B cell (primary cell): ENCODE results near the gene EBLN1. TPM values are rescaled to one million over a fixed set of nuclear protein-coding genes. Genes with fewer than 3 reads are reported as not detected.

Source experiments
- ATAC-seq: fragments of 200-7000 bp; cut with Tn5 transposase; one replicate; pipeline ENCODE4 v1.10.0; 2021; ENCODE audit warnings: low read depth, mild to moderate bottlenecking, moderate number of reproducible peaks, moderate library complexity
- CTCF ChIA-PET: fragments of 350-600 bp; sonication (Branson Sonifier 250); formaldehyde crosslinking; loops from one replicate; lab custom pipeline; 2021; ENCODE audit warnings: antibody characterized with exemption, inconsistent platforms; lab: Charles Lee
- POLR2A ChIA-PET: fragments of 350-600 bp; sonication (Branson Sonifier 250); formaldehyde crosslinking; loops from one replicate; lab custom pipeline; 2021; ENCODE audit warnings: antibody characterized with exemption; lab: Charles Lee
- DNase-seq: peaks from one replicate; pipeline ENCODE4 v3.0.0; 2013
- H2AFZ ChIP-seq: 2 replicates; pipeline ENCODE4 v1.6.1; 2012; ENCODE audit warnings: mild to moderate bottlenecking, low read depth, low read length; ENCODE audit not compliant: insufficient read depth, poor library complexity, severe bottlenecking
- H3K27ac ChIP-seq, 2 donors: 1 replicate in 1 of 2; 2 replicates in 1 of 2; pipeline ENCODE4 v1.5.1; 2012 to 2013; ENCODE audit warnings: low read length in 2 of 2, mild to moderate bottlenecking in 2 of 2, moderate library complexity in 1 of 2
- H3K27me3 ChIP-seq, 4 experiments: fragments of 200-600 bp in 1 of 4; sonication (generic) in 1 of 4; replicated peaks in 1 of 4; 1 replicate in 2 of 4; 2 replicates in 2 of 4; pipeline versions ENCODE4 v1.6.1 to v1.7.0; 2013 to 2016; ENCODE audit warnings: low read length in 3 of 4, mild to moderate bottlenecking in 2 of 4, mixed read lengths in 1 of 4, moderate library complexity in 1 of 4; ENCODE audit not compliant: insufficient read depth in 4 of 4, control insufficient read depth in 3 of 4; ENCODE audit errors: control extremely low read depth in 1 of 4
- H3K36me3 ChIP-seq, 2 experiments: replicated peaks in 1 of 2; 1 replicate in 1 of 2; 2 replicates in 1 of 2; pipeline versions ENCODE4 v1.6.1 to v1.7.1; 2013; ENCODE audit warnings: low read length in 1 of 2; ENCODE audit not compliant: insufficient read depth in 2 of 2, control insufficient read depth in 1 of 2; ENCODE audit errors: control extremely low read depth in 1 of 2, extremely low read depth in 1 of 2
- H3K4me1 ChIP-seq, 2 donors: fragments of 200-600 bp in 1 of 2; sonication (generic) in 1 of 2; 1 replicate in 1 of 2; 2 replicates in 1 of 2; pipeline versions ENCODE4 v1.5.1 to v1.6.1; 2013 to 2017; ENCODE audit warnings: low read length in 2 of 2; ENCODE audit not compliant: control insufficient read depth in 2 of 2, insufficient read depth in 2 of 2
- H3K4me2 ChIP-seq: replicated peaks from 2 replicates; pipeline ENCODE3; 2012; ENCODE audit warnings: mild to moderate bottlenecking, low read depth, low read length; ENCODE audit not compliant: poor library complexity, severe bottlenecking
- H3K4me3 ChIP-seq, 5 experiments: fragments of 200-600 bp in 1 of 5; sonication (generic) in 1 of 5; 1 replicate in 3 of 5; 2 replicates in 2 of 5; pipeline versions ENCODE4 v1.5.1 to v1.7.0; 2011 to 2016; ENCODE audit warnings: low read length in 4 of 5, mild to moderate bottlenecking in 4 of 5, low read depth in 2 of 5, control low read depth in 1 of 5, moderate library complexity in 1 of 5; ENCODE audit not compliant: insufficient read depth in 1 of 5; ENCODE audit errors: control extremely low read depth in 1 of 5, extremely low read depth in 1 of 5
- H3K79me2 ChIP-seq: fragments of 200-600 bp; sonication (generic); one replicate; pipeline ENCODE4 v1.6.0; 2016; ENCODE audit warnings: low read length; ENCODE audit not compliant: control insufficient read depth, insufficient read depth
- H3K9ac ChIP-seq: fragments of 200-600 bp; sonication (generic); 2 replicates; pipeline ENCODE4 v1.6.1; 2017; ENCODE audit warnings: mild to moderate bottlenecking, low read length, moderate library complexity
- H3K9me3 ChIP-seq, 3 donors: one replicate each; pipeline versions ENCODE4 v1.6.1 to v1.7.1; 2013; ENCODE audit warnings: low read length in 2 of 3; ENCODE audit not compliant: control insufficient read depth in 2 of 3, insufficient read depth in 1 of 3; ENCODE audit errors: control extremely low read depth in 1 of 3
- H4K20me1 ChIP-seq: 2 replicates; pipeline ENCODE4 v1.6.0; 2012; ENCODE audit warnings: mild to moderate bottlenecking, low read length; ENCODE audit not compliant: insufficient read depth, control insufficient read depth, poor library complexity, severe bottlenecking
- H3K27ac Mint-ChIP-seq: one replicate; pipeline ENCODE4 v1.8.0; 2021; ENCODE audit warnings: mixed read lengths
- H3K27me3 Mint-ChIP-seq: one replicate; pipeline ENCODE4 v1.8.0; 2021; ENCODE audit warnings: mixed read lengths
- H3K4me1 Mint-ChIP-seq: one replicate; pipeline ENCODE4 v1.8.0; 2021; ENCODE audit warnings: mixed read lengths
- H3K4me3 Mint-ChIP-seq: one replicate; pipeline ENCODE4 v1.8.0; 2021; ENCODE audit warnings: mixed read lengths
- H3K9me3 Mint-ChIP-seq: one replicate; pipeline ENCODE4 v1.8.0; 2022; ENCODE audit warnings: mixed read lengths; ENCODE audit not compliant: insufficient read depth
- EZH2 ChIP-seq: IDR thresholded peaks from 2 replicates; pipeline ENCODE4 v1.6.1; 2012; ENCODE audit warnings: borderline replicate concordance, low read depth, mild to moderate bottlenecking, moderate library complexity, low read length; ENCODE audit not compliant: insufficient read depth, poor library complexity, severe bottlenecking
- WGBS: methylation state at CpG from one replicate; pipeline ENCODE4 v1.1.5; 2013; ENCODE audit warnings: missing lambda C conversion rate; ENCODE audit not compliant: insufficient coverage; 5-methylcytosine and 5-hydroxymethylcytosine counted together
- intact Hi-C: fragments of 100-400 bp; cut with micrococcal nuclease; formaldehyde crosslinking; loops from one replicate; pipeline ENCODE4 v1.10.0; 2022
- polyA plus RNA-seq: library from polyadenylated mRNA; depleted of rRNA; stranded (reverse); fragments of >200 nt; gene quantifications from 2 replicates; pipeline ENCODE4 v1.2.3, GENCODE V29; 2012
- total RNA-seq, 2 donors: library from RNA; stranded (reverse); fragments of 120-200 nt in 1 of 2; gene quantifications; 1 replicate in 1 of 2; 2 replicates in 1 of 2; pipeline versions ENCODE4 v1.2.3 to v1.2.4, GENCODE V29; 2013 to 2022
- TF ChIP-seq, protein P1 (sequence below): fragments of 200-600 bp; IDR thresholded peaks from one replicate; pipeline ENCODE4 v1.8.0; 2022; ENCODE audit warnings: antibody characterized with exemption, mild to moderate bottlenecking

The EBLN1 gene
- total and polyA plus RNA-seq, 2 donors (not counting 1 experiment from before 2014, with no cell fraction given) = not detected

DNA sequence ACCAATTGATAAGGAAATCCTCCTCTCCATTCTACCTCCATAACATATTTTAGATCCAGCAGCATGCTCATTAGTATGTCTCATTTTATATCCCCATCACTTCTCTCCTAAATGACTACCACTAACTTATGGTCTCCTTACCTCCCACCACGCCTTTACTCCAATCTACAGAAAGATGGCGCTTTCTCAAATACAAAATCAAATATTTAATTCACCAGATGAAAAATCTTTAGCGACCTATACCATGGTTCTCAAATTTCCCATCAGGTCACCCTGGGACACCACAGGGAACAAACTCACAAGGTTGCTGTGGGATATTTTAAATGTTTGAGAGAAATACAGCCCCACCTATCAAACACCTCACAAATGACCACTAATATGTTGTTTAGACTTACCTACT, 27.0 kb upstream of the EBLN1 start:
- Mint-ChIP-seq H3K9me3 (no peaks in the 10 kb centered on the region), H3K27me3 (peaks cover 3% of the 10 kb centered on the region), H3K27ac (no peak overlapping the region), H3K4me1 (peaks cover 3% of the 10 kb centered on the region), H3K4me3 (no peak overlapping the region)
- Histone ChIP-seq H3K36me3 (no peaks in the 10 kb centered on the region), H3K9ac (no peak overlapping the region), H3K27me3 (no peaks in the 10 kb centered on the region), H3K9me3 (peaks cover 0 to 4% (median 1%) of the 10 kb centered on the region in 3 donors), H4K20me1 (no peaks in the 10 kb centered on the region), H3K27ac (no peak overlapping the region), H3K4me1 (no peaks in the 10 kb centered on the region), H3K79me2 (no peaks in the 10 kb centered on the region), H3K4me3 (no peak overlapping the region), H3K4me2 (no peak overlapping the region), H2AFZ (no peak overlapping the region)
- ChIA-PET CTCF (no interaction called here), POLR2A (no interaction called here)
- no peak for TF ChIP-seq EZH2
- TF ChIP-seq, protein P1, sequence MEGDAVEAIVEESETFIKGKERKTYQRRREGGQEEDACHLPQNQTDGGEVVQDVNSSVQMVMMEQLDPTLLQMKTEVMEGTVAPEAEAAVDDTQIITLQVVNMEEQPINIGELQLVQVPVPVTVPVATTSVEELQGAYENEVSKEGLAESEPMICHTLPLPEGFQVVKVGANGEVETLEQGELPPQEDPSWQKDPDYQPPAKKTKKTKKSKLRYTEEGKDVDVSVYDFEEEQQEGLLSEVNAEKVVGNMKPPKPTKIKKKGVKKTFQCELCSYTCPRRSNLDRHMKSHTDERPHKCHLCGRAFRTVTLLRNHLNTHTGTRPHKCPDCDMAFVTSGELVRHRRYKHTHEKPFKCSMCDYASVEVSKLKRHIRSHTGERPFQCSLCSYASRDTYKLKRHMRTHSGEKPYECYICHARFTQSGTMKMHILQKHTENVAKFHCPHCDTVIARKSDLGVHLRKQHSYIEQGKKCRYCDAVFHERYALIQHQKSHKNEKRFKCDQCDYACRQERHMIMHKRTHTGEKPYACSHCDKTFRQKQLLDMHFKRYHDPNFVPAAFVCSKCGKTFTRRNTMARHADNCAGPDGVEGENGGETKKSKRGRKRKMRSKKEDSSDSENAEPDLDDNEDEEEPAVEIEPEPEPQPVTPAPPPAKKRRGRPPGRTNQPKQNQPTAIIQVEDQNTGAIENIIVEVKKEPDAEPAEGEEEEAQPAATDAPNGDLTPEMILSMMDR = no peak
- DNase-seq = no peak
- intact Hi-C loops = no loop called here
- WGBS = no CpG with 5 or more reads among the region's 3 CpGs
- no peak for ATAC-seq

DNA sequence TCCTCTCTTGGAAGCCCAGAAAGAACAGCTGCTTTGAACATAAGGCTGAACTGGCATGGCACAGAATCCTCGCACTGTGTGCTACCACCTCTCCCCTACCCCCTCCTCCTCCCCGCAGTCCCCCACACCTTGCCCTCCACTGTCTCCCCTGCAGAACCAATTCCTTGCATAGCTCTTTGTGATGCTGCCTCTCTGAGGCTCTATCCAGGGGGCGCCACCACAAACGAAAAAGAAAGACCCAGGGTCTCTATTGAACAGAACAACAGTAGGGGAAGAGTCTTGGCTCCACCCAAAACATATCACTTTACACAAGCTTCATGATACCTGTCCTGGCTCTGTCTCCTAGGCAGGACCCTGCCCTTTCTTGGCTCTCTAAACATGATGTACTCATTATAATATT, 26.2 kb upstream of the EBLN1 start:
- Mint-ChIP-seq H3K9me3 (no peaks in the 10 kb centered on the region), H3K4me3 (no peak overlapping the region), H3K27me3 (peaks cover 11% of the 10 kb centered on the region), H3K4me1 (peaks cover 3% of the 10 kb centered on the region), H3K27ac (no peak overlapping the region)
- intact Hi-C loops = no loop called here
- ChIA-PET POLR2A (no interaction called here), CTCF (interaction anchor here (1.0 to 2.6 kb wide), 3 partner anchors 11 to 745 kb away, joined by 3 to 8 read pairs (median 6); no protein-coding TSS in a partner anchor)
- 59% methylated on average over 4 of the region's 4 CpGs for WGBS
- Histone ChIP-seq H2AFZ (no peak overlapping the region), H3K79me2 (no peaks in the 10 kb centered on the region), H3K27me3 (no peaks in the 10 kb centered on the region), H4K20me1 (no peaks in the 10 kb centered on the region), H3K4me1 (no peaks in the 10 kb centered on the region), H3K9me3 (peaks cover 0 to 4% (median 1%) of the 10 kb centered on the region in 3 donors), H3K9ac (no peak overlapping the region), H3K27ac (no peak overlapping the region), H3K4me2 (no peak overlapping the region), H3K4me3 (no peak overlapping the region), H3K36me3 (no peaks in the 10 kb centered on the region)
- no peak for DNase-seq
- TF ChIP-seq, protein P1 = no peak
- no peak for ATAC-seq
